K562 (cell line): ENCODE data around the gene LRRC25.

ENCODE experiments used
- ELK1 ChIP-seq: sonication (generic); formaldehyde crosslinking; IDR thresholded peaks from 2 replicates; pipeline ENCODE4 v1.8.1; 2022; ENCODE audit warnings: missing genetic modification reagents
- EP300 ChIP-seq: IDR thresholded peaks from 2 replicates; pipeline ENCODE4 v1.6.1; 2012; ENCODE audit warnings: low read length, improper control_type of control experiment
- POLR2AphosphoS5 ChIP-seq: IDR thresholded peaks from 2 replicates; pipeline ENCODE4 v1.6.1; 2011; ENCODE audit warnings: mild to moderate bottlenecking, low read depth, low read length, moderate library complexity; ENCODE audit not compliant: control insufficient read depth, insufficient read depth
- TAF1 ChIP-seq: IDR thresholded peaks from 2 replicates; pipeline ENCODE4 v1.6.1; 2011; ENCODE audit warnings: mild to moderate bottlenecking, low read length, moderate library complexity; ENCODE audit not compliant: insufficient read depth, control insufficient read depth, severe bottlenecking; ENCODE audit errors: extremely low read depth
- YY1 ChIP-seq, 3 experiments: IDR thresholded peaks; 2 replicates each; pipeline ENCODE4 v1.6.1; 2011; ENCODE audit warnings: low read length in 2 of 3, mild to moderate bottlenecking in 2 of 3, moderate library complexity in 2 of 3, borderline replicate concordance in 1 of 3, control low read depth in 1 of 3, low read depth in 1 of 3; ENCODE audit not compliant: insufficient read depth in 3 of 3, insufficient replicate concordance in 2 of 3, control insufficient read depth in 1 of 3, insufficient read length in 1 of 3; ENCODE audit errors: extremely low read depth in 1 of 3

DNA sequence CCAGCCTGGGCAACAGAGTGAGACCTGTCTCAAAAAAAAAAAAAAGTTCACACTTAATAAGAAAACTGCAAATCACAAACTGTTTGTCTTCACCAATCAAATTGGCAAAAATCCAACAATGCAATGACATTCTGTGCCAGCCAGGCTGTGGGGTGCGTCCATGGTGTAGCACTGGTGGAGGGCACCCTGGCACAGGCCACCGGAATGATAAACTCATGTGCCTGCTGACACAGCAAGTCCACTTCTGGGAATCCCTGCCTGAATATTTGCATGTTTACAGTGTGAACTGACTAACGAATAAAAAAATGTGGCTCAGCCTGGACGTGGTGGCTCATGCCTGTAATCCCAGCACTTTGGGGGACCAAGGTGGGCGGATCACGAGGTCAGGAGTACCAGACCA, 1.6 kb upstream of the LRRC25 start:
- TF ChIP-seq TAF1 (no peak), EP300 (no peak), POLR2AphosphoS5 (no peak), ELK1 (CRISPR knock-in tag) (no peak), YY1 (IDR thresholded peaks at IDR 0.05; ENCODE audit: borderline replicate concordance in 1 of 3, control insufficient read depth in 1 of 3, extremely low read depth in 1 of 3, insufficient read depth in 3 of 3, insufficient read length in 1 of 3, insufficient replicate concordance in 2 of 3, low read depth in 1 of 3, low read length in 2 of 3) (no peak)
